ENCODE data around the gene GSTK1.

DNA sequence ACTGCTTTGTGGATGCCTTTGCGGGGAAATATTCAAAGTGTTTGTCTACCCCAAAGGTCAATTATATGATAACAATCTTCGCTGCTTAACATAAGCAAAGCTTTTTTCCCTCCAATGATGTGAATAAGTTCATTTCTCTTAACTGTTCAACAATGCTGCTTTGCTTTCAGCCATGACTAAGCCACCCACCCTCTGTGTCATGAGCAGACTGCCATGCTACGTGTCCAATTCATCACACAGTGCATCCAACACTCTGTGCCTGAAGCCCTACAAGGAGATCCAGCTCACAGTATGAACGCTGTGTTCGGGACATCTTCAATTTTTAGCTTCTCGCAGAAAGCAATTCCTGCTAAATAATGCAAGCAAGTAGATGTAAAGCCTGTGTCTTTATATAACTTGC lies 47.1 kb upstream of the GSTK1 start:
- TF ChIP-seq, protein P1, sequence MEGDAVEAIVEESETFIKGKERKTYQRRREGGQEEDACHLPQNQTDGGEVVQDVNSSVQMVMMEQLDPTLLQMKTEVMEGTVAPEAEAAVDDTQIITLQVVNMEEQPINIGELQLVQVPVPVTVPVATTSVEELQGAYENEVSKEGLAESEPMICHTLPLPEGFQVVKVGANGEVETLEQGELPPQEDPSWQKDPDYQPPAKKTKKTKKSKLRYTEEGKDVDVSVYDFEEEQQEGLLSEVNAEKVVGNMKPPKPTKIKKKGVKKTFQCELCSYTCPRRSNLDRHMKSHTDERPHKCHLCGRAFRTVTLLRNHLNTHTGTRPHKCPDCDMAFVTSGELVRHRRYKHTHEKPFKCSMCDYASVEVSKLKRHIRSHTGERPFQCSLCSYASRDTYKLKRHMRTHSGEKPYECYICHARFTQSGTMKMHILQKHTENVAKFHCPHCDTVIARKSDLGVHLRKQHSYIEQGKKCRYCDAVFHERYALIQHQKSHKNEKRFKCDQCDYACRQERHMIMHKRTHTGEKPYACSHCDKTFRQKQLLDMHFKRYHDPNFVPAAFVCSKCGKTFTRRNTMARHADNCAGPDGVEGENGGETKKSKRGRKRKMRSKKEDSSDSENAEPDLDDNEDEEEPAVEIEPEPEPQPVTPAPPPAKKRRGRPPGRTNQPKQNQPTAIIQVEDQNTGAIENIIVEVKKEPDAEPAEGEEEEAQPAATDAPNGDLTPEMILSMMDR (IDR thresholded peaks at IDR 0.05; ENCODE audit: low read depth, low read length, poor library complexity, severe bottlenecking) = no peak
- TF ChIP-seq EZH2phosphoT487 (IDR thresholded peaks at IDR 0.05; ENCODE audit: borderline replicate concordance, low read length) = no peak
